Activated CD4-positive, alpha-beta T cell treated with anti-CD3 and anti-CD28 coated beads, Interleukin-2, amount 50 U/mL, for 48 hours (primary cell): Measurements from ENCODE around the gene PRAC1.

Experiments
- DNase-seq, 2 experiments: peaks; one replicate each; pipeline ENCODE4 v3.0.0-alpha.2; 2020

The PRAC1 gene

GRCh38 chr17:48722201-48722907 lies at the start of gene PRAC1:
TSS of gene PRAC1 (minus strand) at chr17:48722518. CDS start at chr17:48722392, 126 bp downstream.
- no peak for DNase-seq

DNA sequence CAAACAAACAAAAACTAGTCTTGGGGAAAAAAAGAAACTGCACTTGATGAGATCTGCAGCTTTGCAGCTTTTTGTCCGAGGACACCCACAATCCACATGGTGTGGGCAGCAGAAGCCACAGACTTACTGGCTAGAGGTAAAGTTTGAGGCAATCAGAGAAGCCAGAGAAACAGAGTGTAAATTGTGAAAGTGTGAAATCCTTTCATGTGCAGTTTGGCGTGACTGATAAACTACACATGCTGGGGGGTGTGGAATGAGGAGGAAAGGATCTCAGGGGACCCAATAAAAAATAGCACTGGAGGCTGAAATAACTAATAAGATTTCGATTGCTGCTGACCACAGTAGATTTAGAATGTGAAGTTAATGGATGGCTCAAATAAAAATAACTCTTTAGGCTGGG lies 48.6 kb upstream of the PRAC1 start:
- DNase-seq, result no peak

- no peak for DNase-seq
These were observed 46.8 kb upstream of the PRAC1 start for GRCh38 chr17:48769009-48769675.

DNA sequence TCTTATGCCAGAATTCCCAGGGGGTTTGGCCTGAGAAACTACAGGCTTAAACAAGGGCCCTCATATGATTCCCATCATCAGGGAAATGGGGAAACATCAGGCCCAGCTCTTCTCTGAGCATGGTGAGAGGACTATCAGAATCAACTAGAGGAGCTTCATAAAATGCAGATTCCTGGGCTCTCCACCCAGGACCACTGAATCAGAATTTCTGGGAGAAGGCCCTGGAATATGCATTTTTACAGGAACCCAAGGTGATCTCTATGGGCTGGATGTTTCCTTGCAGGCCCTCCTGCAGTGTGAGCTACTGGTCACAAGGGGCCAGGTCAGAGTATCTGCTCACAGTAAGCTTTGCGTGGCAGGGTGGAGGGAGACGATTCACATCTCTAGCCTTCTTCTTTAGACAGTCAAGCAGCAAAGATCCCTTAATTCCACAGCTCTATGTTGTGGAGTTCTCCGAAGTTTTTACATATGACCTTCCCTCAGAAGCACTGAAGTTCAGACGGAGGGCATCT lies 45.0 kb upstream of the PRAC1 start:
- DNase-seq, result no peak

DNA sequence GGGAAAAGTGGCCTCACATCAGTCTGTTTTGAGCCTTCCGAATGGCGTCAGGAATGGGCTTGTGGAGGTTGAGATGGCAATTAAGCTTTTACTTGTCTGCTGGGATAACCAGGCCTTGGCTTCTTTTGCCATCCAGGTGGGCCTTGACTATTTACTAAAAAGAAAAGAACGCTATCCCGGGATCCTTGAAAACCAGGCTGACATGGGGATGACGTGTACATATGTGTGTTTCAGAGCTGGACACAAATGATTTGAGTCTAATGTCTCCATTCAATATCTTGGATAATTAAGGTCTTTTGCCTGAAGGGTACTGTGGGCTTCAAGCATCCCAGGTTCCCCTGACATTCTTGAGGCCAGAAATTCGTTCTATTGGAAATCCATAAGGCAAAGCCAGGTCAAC lies 38.8 kb upstream of the PRAC1 start:
- no peak for DNase-seq

DNA sequence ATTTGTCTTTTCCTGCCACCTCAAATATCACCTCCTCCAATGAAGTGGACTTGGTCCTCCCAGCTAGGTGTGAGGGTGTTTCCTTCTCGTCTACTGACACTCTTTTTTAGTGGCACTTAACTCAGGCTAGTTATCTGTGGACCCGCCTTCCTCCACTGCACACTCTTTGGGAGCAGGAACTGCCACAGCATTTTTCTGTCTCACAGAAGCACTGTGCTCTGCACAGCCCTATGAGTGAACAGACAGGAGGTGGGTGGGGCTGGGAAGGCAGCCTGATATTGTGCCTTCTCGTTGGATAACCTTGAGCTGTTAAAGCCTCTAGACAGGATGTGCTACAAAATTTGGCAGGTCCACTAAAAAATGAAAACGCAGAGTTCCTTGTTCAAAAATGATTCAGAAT lies 38.1 kb upstream of the PRAC1 start:
- no peak for DNase-seq

- DNase-seq, result no peak
These were observed 37.0 kb upstream of the PRAC1 start for GRCh38 chr17:48759288-48759687.

GRCh38 chr17:48757524-48757961 lies 35.2 kb upstream of the PRAC1 start:
- DNase-seq, result no peak

DNA sequence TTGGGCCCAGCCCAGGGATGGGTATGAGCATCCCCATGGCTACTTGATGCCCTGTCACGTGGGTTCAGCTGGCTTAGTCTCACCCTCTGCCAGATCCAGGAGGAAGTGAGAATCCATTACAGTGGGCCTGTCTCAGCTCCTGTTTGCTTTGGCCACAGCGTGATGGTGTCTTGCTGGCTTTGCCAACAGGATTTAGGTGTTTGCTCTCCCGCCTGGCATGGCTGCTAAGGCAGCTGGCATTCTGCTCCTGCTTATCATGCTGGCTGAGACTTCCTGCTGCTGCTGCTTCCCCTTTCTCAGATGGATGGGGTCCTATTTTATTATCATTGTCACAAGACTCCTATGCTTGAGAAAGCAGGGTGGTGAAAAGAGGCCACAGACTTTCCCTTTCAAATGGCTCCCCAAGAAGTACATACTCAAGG lies 34.5 kb upstream of the PRAC1 start:
- no peak for DNase-seq

DNA sequence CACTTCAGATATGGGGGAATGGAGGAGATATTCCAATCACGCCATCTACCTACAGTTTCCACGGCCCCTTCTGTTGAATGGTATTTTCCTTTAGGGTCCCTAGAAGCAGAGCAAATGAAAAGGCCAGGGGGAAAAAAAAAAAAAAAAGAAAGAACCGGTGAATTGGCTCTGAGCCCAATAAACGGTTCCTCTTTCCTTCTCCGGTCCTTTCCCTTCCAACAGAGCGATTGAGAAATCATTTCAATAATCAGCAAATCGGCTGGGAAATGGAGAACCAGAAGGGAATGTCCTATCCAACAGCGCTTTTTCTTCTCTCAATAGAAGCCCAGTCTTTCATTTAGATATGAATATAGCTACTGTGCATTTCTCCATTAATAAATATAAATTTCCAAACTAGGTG lies 33.0 kb upstream of the PRAC1 start:
- DNase-seq, result no peak

DNA sequence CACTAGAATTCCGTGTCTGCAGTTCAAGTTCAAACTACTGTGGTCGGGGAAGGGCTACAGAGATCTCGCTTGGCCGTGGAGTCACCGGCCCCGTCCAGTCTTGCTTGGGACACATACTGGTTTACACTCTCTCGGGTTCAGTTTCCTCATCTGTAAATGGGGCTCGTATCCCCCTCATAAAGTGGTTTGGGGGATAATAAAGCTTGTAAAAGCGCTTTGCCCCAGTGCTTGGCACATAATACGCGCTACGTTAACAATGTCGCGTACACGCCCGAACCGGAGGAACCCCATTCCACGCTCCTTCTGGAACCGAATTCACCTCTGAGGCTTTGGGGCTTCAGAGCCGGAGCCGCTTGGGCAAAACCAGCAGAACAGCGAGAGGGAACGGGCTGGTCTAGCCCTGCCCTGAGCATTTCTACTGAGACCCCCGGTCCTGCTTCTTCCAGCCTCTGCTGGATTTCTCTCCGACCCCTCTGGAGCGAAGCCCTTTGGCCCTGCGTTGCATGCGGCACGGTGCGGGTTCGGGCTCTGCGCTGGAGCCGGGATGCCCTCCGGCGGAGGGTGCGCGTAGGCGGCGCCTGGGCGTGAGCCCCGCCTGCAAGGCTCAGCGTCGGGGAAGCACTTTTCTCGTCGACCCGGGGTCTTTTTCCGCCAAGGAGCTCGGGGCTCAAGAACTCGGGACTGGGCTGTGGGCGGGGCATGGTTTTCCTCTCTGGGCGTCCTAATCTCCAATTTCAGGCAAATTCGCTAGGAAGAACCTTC lies 32.4 kb upstream of the PRAC1 start:
- DNase-seq, result no peak

DNA sequence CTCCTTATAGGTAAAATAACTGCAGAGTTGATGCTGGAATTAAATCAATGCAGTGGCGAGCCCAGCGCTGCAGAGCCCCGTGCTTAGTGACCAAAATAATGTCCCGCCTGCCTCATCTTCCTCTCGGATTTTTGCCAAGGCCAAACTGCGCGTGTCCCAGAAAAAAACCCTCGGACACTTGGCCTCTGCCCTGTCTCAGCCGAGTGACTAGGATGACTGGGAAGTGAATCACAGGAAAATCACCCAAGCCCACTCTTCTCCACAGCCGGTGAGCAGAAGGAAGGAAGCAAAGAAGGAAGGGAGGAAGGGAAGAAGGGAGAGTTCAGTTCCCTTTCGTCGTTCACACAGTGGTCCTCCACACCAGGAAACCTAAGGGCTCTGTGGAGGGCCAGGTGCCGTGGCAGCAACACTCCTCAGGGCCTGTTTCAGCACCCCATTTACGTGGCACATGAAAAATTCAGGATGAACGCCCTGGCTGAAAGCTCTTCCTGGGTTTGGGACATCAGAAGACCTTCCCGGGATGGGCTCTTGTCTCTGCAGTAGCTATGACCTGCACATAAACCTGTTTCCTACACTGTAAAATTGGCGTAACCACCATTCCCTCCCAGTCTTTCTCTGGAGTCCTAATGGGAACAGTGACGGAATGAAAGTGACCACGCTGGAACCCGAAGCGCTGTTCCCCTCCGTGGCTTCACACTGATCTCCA lies 31.6 kb upstream of the PRAC1 start:
- DNase-seq, result no peak

DNA sequence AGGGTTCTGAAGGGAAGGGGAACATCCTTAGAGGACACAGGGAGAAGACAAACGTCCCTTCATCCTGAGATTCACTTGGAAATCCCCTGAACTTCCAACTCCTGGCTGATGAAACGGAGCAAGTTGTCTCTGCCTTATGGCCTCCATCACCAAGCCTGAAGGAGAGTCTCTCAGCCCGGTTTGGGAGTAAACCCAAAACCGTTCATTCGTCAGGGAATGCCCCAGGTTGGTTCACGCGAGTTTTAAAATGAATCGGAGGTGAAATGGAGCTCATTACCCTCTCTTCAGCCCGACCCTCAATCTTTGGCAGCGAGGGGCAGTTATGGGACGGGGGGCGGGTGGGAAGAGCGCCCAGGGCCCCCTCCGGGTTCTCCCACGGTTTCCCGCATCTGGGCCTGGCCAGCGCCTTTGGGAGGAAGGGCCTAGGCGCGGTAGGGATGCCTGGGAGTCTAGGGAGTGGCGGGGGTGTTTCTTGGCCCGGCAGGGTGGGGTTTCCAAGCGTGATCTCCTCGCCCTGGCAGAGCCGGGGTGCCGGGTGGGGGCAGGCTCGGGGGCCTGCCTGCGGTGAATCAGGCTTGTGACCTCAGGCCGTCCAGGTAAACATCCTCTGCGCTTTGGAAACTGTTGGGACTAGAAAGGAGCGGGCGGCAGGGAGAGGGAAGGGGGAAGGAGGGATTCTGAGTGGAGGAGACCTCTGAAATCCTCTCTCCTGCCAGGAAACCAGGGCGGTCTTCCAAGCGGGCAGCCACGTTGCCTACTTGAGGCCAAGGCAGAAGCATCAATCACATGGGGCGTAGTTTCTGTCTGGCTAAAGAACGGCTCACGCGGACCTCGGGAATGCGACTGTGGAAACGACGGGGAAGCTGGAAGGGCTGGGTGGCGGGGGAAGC lies 30.3 kb upstream of the PRAC1 start:
- no peak for DNase-seq

DNA sequence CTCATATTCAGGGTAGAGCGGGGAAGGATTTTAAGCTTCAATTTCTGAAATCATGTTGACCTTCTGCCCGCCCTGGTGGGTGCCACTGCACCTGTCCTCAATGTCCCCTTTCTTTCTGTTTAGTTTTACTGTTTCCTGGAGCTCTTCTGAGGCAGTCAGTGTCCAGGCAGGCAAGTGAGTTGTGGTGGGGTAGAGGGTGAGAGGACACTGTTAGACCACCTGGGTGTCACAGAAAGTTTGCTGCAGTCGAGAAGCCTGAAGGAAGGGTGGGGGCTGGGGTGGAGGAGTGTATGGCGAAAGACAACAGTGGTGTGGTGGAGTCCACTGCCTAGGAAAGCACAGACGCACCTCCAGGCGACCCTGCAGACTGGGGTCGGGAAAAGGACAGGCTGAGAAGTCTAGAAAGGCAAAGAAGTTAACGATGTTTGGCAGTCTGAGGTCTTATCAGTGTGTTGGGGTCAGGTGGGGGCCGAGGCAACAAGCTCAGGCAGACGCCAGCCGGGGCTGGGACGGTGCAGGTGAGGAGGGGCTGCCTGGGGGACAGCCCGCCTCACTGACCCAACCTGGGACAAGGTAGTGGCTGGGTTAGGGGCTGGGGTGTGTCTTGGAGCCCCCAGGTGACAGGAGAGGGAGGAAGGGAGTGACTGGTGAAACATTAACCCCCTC lies 29.5 kb upstream of the PRAC1 start:
- DNase-seq, result no peak

GRCh38 chr17:48751172-48751571 lies 28.9 kb upstream of the PRAC1 start:
- DNase-seq, result no peak

- DNase-seq, result no peak
These were observed 27.6 kb upstream of the PRAC1 start for GRCh38 chr17:48749621-48750553.

- DNase-seq, result no peak
These were observed 26.6 kb upstream of the PRAC1 start for GRCh38 chr17:48748718-48749566.

GRCh38 chr17:48747445-48748363 lies 25.4 kb upstream of the PRAC1 start:
- no peak for DNase-seq
